ENCODE data around the gene SDSL.

Gene SDSL

GRCh38 chr12:113422030-113422885 is at the start of gene SDSL:
SDSL (plus strand) TSS chr12:113422380; CDS start chr12:113427983, 5,603 bp downstream.
- peak; percentile 55 for DNase-seq

- DNase-seq = no peak
Measured at GRCh38 chr12:113373440-113373839, 48.7 kb upstream of the SDSL start.

GRCh38 chr12:113373969-113374368 is 48.2 kb upstream of the SDSL start:
- DNase-seq = no peak

GRCh38 chr12:113374823-113375428 is 47.3 kb upstream of the SDSL start:
- no peak for DNase-seq

- no peak for DNase-seq
Measured at GRCh38 chr12:113378291-113378690, 43.9 kb upstream of the SDSL start.

- DNase-seq = no peak
Measured at GRCh38 chr12:113381220-113381619, 41.0 kb upstream of the SDSL start.

- DNase-seq = no peak
Measured at GRCh38 chr12:113382206-113382605, 40.0 kb upstream of the SDSL start.

- DNase-seq = no peak
Measured at GRCh38 chr12:113384778-113385177, 37.4 kb upstream of the SDSL start.

- no peak for DNase-seq
Measured at GRCh38 chr12:113385282-113385882, 36.8 kb upstream of the SDSL start.

GRCh38 chr12:113386866-113387566 is 35.2 kb upstream of the SDSL start:
- DNase-seq = no peak

GRCh38 chr12:113387631-113388030 is 34.5 kb upstream of the SDSL start:
- no peak for DNase-seq

GRCh38 chr12:113388351-113388750 is 33.8 kb upstream of the SDSL start:
- DNase-seq = no peak

- DNase-seq = no peak
Measured at GRCh38 chr12:113390064-113391043, 31.8 kb upstream of the SDSL start.

GRCh38 chr12:113391145-113391544 is 31.0 kb upstream of the SDSL start:
- DNase-seq = no peak

GRCh38 chr12:113391650-113392337 is 30.4 kb upstream of the SDSL start:
- DNase-seq = no peak

- no peak for DNase-seq
Measured at GRCh38 chr12:113392520-113392919, 29.7 kb upstream of the SDSL start.

- no peak for DNase-seq
Measured at GRCh38 chr12:113392988-113393579, 29.1 kb upstream of the SDSL start.

- DNase-seq = no peak
Measured at GRCh38 chr12:113393749-113394148, 28.4 kb upstream of the SDSL start.

GRCh38 chr12:113395119-113395518 is 27.1 kb upstream of the SDSL start:
- no peak for DNase-seq

- DNase-seq = no peak
Measured at GRCh38 chr12:113396200-113396599, 26.0 kb upstream of the SDSL start.

Measured in amniotic stem cell (primary cell).